Glomerular visceral epithelial cell (primary cell): ENCODE data around the gene HEATR5A.
"Not testable (repeated sequence)": the region's sequence is repeated elsewhere in the genome, so short reads cannot be mapped to it uniquely, and the experiment has no call there.

Source experiments
- DNase-seq: peaks from one replicate; pipeline ENCODE4 v3.0.0-alpha.2; 2016; ENCODE audit errors: extremely low spot score

HEATR5A gene

DNA sequence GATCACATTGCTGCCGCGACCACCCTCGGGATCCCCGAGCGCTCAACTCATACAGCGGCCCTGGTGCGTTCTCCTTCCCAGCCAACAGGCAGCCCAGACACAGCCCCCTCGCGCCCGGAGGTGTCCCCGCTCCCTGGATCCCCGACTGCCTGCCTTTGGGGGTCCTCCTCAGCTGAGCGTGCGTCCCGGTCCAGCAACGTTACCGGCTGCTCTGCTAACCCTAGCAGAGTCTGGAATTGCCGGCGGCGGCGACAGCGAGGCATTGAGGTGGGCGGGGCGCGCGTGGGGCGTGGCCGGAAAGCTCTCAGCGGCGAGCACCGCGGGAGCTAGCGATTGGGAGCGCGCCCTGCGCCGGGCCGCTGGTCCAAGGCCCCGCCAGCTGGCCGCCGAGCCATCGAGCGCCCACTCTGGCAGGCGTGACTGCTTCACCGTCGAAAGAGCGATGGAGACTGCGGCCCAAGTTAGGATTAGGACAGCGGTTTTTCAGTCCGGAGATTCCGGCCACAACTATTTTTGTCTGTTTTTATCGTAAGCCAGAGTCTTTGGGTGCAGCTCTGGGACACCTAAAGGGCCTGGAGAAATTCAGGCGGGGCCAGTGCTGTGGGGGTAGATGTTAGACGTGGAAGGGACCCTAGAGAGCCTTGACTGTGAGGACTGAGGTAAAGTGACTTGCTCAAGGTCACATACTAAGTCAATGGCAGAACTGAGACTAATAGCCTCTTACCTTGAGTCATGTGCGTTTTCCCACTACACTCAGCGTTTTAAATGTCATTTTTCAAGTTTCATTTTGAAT, at the start of gene HEATR5A:
Gene HEATR5A (minus strand): TSS at position 232 of the 793 bp plus-strand sequence. CDS start 17,575 bp downstream, outside the sequence.
- DNase-seq = peak; percentile 95

DNA sequence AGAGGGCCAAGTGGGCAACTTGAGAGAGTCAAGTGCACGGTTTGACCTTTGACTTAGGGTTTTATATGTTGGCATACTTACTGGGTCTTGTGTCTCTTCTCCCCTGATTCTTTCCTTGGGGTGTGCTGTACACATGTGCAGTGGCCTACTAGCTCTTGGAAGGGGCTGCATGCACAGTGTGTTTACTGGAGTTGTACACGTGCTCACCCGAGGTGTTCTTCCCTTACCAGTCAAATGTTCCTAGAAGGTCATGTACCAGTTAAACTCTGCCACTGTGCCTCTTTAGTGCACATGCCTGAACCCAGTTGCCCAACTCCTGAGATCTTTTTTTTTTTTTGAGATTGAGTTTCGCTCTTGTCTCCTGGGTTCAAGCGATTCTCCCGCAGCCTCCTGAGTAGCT, 46.2 kb upstream of the HEATR5A start:
- DNase-seq = no peak

DNA sequence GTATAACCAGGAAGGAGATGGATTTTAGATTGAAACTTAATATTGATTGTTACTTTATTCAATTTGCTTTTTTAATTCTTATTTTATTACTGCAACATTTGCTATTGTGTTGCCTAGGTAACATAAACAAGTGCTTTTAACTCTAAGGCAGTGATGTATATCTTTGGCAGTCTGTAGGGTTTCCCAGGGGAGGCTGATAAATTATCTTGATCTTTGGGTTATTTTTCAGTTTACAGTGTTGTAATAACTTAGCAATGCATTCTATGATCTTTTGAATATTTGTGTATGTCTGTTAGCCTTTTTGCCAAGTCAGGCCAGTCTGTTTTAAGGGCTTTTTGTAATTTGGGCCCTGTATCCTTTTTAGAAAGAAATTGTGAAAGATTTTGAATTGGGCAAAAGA, 44.8 kb upstream of the HEATR5A start:
- DNase-seq = no peak

DNA sequence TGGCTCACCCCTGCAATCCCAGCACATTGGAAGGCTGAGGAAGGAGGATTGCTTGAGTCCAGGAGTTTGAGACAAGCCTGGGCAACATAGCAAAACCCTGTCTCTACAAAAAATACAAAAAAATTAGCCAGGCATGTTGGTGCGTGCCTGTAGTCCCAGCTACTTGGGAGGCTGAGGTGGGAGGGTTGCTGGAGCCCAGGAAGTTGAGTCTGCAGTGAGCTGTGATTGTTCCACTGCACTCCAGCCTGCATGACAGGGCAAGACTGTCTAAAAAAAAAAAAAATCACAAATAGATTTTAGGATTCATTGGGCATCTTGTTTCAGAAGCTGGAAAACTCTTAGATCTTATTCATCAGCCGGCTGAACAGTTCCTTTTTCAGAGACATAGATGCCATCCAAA, 42.1 kb upstream of the HEATR5A start:
- not testable (repeated sequence) for DNase-seq

DNA sequence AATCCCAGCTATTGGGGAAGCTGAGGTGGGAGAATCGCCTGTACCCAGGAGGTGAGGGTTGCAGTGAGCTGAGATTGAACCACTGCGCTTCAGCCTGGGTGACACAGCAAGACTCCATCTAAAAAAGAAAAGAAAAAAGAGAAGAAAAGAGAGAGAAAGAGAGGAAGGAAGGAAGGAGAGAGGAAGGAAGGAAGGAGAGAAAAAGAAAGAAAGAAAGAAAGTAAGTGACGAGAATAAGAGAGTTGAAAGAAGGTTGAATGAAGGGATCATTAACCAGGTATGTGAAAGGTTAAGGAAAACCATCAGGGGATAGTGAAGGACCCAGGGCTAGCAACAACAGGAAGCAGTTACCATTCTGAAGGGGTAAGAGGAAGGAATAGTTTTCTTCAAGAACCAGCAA, 41.2 kb upstream of the HEATR5A start:
- no peak for DNase-seq

DNA sequence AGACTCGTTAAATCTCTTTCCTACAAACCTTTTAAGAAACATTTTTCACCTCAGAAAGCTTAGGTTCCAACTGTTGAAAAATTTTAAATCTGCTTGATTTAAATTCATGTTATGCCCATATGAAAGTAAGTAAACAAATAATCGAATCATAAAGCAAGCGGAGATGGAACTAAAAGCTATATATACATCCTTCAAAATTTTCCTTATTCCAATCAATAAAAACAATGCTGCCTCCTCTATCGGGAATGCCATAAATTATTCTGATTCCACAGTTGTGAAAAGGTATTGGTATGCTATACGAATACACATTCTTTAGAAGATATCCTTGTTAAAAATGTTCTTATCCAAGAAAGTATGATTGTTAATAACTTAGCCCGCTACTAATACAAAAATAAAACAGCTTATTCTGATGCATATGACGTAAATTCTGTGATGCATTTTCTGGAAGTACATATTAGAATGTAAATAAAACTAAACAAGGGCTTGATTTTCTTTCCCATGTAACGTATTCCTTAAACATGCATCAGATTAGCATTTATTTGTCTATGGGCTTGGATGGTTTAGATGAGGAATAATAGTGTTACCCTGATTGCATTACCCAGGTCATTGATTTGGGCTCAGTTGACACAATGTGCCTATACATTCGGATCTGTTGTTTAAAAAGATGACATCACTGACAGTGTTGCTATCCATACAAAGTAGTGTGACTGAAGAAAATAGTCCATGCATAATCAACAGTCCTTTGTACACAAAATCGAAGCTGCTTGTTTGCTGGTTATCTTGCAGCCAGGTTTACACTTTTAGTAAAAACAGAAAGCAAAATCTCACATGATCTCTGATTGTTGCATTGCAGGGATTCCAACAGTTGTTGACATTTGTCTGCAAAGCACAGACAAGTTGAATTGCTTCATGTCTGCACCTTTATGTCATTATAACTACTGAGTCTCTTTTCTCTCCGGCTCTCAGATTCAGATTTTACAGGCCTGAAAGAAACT, 37.6 kb upstream of the HEATR5A start:
- no peak for DNase-seq

DNA sequence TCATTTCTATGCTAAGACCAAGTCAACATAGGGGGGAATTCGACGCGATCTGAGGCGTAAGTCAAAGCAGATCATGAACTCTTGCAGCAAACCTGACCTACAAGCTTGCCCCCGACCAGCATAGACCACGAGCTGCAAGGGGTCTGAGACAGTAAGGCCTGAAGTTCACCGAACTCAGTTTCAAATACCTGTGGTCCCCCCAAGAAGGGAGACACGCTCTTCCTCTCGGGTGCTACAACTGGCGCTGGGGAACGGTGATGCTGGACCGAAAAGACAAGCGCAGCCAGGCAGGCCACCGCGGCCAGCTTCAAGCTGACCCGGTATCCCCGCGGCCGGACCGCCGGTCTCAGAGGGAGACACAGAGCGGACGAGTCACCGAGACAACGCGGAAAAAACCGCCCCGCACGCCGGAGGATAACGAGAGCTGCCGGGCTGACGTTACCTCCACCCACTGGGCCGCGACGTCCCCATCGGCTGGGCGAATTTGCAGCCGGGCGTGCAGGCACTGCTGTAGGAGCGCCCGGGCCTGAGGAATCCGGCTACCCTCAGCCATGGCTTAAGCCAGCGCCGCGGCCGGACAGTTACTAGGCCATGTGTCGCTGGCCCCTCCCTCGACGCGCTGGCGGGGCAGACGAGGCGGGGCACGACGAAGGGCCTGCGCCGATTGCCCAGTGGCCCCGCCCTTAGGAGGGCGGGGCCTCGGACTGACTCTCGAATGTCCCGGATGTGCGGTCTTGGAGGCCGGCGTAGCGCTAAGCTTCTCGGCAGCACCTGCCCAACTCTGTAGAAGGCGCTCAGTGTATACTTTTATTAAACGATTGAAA, 36.7 kb upstream of the HEATR5A start, which contains the start of gene DTD2:
Gene DTD2 (minus strand): TSS at position 666 of the 824 bp plus-strand sequence. CDS start 113 bp downstream, at position 553.
- peak; percentile 96 for DNase-seq

DNA sequence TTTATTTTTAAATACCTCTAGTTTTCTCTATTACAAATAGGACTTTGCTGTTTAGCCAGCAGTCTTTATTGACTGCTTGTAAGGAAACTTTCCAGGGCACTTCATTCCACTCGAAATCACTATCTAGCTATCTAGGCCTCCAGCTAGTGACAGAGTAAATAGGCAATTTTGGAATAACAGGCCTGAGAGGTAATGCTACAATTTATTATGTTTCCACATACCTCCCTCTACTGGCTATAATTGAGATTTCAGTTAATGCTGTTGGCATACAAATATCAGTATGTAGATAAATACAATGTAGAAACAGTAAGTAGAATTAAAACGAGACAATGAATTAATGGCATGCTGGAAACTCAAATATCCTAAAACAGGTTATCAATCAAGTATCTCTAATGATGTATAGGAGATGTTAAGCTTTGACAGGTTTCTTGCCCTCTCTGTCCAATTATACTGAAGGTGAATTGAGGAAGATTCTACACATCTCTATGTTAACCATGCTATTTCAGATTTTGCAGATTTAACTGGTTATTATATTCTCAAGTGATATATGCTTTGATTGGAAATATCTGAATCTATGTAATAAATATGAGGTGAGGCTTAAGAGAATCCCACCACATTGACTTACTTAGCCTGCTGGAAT, 29.7 kb upstream of the HEATR5A start:
- DNase-seq = peak; percentile 40

DNA sequence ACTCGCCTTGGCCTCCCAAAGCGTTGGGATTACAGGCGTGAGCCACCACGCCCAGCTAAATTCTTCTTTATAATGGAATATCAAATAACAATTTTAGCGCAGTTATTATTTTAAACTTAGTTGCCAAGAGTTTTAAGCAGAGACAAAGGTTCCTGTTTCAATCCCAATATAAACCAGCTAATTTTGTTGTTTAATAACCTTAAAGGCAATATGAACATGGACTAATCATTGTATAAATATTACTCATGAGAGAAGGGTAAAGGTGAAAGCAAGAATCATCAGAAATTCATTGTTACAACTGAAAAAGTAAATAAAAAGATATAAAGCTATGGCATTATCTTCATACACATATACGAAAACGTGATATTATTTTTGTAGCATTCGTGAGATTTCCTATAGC, 28.8 kb upstream of the HEATR5A start:
- no peak for DNase-seq

DNA sequence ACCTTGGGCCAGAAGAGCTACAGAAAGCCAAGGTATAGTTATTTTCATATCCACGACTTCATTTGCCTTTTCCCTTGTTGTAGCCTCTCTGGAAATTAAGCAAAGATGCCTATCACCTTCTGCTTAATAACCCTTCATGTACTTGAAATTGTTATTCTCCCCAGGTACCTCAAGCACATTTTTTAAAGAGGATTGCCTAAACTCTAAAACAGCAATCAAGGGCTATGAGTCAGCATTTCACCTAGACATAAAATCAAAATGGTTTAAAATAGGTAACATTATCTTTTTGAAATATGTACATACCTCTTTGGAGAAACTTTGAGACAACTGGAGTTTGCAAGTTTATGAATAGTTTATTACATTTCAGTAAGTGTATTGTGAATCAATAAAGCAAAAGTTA, 25.4 kb upstream of the HEATR5A start:
- DNase-seq = no peak

DNA sequence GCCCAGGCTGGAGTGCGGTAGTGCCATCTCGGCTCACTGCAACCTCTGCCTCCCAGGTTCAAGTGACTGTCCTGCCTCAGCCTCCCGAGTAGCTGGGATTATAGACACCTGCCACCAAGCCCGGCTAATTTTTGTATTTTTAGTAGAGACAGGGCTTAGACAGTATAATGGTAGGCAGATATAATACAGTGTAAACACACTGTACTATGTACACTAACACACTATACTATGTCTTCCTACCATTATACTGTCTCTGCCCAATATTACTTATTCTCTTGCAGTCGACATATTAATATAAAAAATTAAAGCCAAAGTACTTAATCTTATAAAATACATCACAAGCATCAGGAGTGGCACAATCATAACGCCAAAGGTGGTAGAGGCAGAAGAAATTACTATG, 21.9 kb upstream of the HEATR5A start:
- DNase-seq = no peak

DNA sequence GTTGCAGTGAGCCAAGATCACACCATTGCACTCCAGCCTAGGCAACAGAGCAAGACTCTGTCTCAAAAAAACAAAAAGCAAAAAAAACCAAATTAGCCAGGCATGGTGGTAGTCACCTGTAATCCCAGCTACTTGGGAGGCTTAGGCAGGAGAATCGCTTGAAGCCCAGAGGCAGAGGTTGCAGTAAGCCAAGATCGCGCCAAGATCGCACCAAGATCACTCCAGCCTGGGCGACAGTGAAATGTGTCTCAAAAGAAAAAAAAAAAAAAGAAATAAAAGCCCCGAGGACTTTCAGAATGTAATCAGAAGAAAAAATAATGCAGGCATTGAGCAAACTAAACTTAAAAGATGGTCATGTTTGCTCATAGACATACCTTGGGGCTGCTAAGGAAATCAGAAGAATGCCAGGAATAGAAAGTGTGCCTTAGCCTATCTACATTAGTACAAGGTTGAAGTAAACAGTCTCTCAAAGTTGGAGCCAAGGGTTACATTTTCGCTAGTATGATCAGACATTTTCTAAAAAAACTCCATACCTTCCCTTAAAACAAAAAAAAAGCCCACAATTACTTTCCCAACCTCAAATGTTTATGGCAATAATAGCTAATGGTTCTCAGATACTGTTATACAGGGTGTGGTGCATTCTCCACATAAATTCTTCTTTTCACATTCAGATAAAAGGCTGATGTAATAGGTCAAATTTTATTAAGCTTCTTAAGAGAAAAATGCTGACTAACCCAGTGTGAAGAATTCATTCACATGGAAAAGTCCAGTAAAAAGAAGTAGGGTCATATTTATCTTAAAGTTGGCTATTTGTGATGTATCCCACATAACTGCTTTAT, 21.1 kb upstream of the HEATR5A start:
- peak; percentile 7 for DNase-seq

DNA sequence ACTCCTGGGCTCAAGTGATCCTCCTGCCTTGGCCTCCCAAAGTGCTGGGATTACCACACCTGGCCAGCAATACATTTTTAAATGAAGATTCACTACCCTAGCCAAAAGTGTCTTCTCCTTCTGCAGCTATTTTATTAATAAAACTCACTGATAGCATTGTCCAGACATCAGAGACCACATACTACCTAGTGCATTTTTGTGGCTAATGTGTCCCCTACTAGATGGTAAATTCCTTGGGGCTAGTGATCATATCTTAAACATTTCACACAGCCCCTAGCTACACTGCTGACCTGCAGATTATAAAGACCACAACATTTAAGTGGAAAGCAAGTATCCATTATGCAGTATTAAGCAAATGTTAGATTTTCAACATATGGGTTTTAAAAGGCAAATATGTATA, 19.9 kb upstream of the HEATR5A start:
- DNase-seq = peak; percentile 12

DNA sequence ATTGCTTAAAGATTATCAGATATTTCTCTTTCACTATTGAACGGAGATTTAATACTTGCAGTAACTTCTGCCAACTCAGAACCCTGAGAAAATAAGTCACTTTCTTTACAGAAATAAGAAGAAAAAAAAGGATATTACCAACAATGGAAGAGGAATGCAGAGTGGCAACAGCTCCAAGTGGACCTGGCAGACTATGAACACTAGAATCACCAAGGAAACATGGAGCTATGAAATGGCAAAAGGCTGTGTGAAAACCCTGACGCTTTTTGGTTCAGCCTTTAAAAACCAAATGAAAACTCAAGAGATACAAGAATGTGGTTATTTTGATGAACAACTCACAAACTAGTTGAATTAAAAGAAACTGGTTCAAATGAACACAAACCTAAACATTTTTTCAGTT, 19.2 kb upstream of the HEATR5A start:
- no peak for DNase-seq

DNA sequence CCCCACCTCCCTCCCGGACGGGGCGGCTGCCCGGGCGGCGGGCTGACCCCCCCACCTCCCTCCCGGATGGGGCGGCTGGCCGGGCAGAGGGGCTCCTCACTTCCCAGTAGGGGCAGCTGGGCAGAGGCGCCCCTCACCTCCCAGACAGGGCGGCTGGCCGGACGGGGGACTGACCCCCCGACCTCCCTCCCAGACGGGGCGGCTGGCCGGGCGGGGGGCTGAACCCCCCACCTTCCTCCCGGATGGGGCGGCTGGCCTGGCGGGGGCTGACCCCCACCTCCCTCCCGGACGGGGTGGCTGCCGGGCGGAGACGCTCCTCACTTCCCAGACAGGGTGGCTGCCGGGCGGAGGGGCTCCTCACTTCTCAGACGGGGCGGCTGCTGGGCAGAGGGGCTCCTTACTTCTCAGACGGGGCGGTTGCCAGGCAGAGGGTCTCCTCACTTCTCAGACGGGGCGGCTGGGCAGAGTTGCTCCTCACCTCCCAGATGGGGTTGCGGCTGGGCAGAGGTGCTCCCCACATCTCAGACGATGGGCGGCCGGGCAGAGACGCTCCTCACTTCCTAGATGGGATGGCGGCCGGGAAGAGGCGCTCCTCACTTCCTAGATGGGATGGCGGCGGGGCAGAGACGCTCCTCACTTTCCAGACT, 16.8 kb upstream of the HEATR5A start:
- not testable (repeated sequence) for DNase-seq

DNA sequence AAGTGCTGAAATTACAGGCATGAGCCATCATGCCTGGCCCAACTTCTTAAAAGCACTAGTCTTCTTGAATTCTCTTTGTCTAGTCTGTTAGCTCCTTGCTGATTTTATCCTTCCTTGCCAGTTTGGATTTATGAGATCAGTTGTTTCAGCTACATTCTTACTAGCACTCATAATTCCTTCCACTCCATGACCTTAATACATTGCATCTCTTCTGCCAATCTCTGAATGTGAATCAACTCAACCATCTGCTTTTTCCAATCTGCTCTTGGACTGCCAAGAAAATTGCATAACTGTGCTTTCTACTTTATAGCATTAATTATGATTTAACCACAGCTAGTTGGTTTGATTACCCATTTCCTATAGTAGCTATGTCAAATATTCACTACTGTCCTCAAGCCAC, 14.9 kb upstream of the HEATR5A start:
- DNase-seq = no peak

DNA sequence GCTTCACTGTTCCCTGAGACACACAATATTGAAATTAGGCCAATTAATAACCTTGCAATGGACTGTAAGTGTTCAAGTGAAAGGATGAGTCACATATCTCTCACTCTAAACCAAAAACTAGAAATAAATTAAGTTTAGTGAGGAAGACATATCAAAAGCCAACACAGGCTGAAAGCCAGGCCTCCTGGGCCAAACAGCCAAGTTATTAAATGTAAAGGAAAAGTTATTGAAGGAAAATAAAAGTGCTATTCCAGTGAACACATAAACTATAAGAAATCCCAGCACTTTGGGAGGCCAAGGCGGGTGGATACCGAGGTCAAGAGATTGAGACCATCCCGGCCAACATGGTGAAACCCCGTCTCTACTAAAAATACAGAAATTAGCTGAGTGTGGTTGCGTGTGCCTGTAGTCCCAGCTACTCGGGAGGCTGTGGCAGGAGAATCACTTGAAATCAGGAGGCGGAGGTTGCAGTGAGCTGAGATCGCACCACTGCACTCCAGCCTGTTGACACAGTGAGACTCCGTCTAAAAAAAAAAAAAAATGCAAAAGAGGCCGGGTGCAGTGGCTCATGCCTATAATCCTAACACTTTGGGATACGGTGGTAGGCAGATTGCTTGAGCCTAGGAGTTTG, 10.4 kb upstream of the HEATR5A start:
- no peak for DNase-seq

DNA sequence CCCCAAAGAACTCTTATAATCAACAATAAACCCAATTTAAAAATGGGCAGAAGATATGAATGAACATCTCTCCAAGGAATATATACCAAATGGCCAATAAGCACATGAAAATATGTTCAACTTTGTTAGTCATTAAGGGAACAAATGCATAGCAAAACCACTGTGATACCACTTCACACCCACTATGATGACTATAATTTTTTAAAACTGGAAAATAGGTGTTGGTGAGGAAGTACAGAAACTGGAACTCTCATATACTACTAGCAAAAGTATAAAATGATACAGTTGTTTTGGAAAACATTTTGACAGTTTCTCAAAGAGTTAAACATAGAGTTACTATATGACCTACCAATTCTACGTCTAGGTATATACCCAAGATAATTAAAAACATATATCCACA, 9.4 kb upstream of the HEATR5A start:
- no peak for DNase-seq

DNA sequence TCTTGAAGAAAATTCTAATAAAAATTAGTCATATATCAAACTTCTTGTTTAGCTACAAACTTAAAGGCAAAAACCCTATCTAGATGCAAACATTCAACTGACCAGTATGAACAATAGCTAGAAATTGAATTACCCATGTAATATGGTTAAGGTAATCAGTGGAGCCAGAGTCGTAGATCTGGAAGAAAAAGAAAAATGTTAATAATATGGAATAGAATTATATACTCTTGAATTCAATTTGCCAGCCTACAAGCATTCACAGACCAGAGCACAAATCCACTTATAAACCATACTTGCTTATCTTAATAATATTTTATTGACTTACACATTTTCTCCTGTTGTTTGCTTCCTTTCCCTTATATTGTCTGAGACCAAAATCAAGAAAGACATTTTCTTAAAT, 7.7 kb upstream of the HEATR5A start:
- no peak for DNase-seq
